GM19240 (cell line): Measurements from ENCODE around the gene WWTR1.

Experiments
- DNase-seq: peaks from one replicate; pipeline ENCODE4 v3.0.0; 2011; ENCODE audit warnings: low spot score; ENCODE audit not compliant: insufficient read length

The WWTR1 gene

DNA sequence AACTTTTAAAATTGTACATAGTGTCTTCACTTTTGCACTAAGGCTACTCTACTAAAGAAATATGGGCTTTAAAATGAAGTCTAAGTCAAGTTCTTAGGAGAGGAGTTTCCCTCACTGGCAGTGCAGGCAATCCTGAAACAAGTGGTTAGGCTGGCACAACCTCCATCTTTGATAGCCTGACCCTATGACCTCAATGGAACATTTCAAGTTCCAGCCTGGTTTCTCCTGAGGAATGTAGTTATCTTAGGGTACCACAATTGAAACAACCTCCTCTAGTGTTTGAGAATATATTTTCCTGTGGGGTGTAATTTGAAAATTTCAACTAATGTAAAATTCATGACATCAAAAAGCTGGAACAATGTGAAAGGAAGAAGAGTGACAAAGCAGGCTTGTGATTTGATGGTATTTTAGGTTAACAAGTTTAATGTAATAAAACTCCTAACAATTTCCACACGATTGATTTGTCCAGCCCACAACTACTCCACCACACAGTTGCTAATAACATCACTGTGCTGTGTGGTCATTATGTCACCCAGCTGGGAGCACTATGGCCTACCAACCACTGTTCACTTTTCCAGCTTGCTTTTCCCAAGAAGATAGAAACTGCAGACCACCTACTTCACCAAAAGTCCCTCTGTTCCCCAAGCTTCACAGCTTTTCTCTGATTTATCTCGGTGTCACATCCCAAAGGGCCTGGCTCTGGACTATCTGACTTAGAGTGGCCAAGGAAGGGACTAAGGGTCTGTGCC is 1.8 kb downstream of the WWTR1 start:
- DNase-seq, result no peak

DNA sequence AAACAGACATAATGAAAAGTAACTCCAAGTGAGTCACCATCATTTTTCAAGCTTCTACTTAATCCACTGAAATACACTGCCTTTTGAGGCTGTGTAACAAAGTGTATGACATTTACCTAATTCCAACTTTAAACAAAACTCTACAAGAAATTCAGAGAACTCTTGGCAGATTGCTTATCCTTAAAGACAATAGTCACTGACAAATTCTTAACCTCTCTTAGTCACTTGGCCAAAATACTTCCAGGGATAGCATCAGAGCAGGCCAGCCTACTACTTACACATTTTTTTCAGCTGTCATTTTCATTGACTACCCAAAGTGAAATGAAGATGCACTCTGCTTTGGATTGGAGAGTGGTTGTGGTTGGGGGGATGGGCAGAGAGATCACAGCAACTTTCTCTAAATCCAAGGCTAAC is 3.6 kb downstream of the WWTR1 start:
- DNase-seq, result no peak

DNA sequence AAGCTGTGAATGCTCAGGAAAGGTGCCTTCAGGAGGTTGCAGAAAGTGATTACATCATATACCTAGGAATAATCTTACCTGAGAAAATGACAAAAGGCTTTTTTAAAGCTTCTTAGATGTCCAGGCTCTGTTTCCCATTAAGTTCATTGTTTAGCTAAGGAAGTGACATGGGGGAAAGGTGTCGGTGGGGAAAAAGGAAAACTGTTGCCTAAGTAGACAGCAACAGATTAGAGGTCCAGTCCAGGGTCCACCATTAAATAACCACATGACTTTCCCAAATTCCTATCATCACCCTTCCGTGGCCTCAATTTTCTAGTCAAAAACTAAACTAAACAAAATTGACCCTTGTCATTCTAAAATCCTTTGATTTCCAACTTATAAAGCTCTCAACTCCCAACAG is 4.3 kb downstream of the WWTR1 start:
- DNase-seq, result no peak

DNA sequence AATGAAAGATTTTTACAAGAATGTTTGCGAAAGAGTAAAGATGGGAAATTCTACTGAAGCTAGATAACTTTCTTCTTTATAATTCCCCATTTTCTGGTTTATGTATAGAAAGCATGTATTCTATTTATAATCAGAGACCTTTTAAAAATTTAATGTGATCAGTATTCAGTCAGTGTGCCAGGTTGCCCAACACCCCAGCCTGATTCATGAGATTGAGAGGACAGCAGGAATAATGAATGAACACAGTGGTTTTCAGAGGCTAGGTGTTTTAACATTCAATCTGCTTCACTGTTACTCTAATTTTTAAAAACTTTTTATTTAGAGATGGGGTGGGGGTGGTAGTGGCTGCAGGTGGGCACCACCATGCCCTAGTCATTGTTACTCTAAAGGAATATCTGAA is 4.7 kb downstream of the WWTR1 start:
- DNase-seq, result no peak

DNA sequence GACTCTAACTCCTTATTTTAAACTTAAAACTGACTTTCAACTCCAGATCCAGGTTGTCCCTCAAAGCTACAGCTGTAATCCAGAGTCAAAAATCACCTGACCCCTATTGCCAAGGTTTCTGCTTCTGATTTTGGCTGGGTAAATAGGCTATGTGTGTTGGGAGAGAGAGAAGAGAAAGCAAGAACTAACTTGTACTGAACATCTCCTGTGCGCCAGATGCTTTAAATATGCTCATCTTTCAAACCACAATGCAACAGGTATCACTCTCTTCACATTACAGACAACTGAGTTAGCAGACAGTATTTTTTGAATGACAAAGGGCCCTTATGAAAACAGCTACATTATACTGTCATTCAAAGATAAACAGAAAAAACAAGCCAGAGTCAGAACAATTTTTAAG is 7.0 kb downstream of the WWTR1 start:
- no peak for DNase-seq

DNA sequence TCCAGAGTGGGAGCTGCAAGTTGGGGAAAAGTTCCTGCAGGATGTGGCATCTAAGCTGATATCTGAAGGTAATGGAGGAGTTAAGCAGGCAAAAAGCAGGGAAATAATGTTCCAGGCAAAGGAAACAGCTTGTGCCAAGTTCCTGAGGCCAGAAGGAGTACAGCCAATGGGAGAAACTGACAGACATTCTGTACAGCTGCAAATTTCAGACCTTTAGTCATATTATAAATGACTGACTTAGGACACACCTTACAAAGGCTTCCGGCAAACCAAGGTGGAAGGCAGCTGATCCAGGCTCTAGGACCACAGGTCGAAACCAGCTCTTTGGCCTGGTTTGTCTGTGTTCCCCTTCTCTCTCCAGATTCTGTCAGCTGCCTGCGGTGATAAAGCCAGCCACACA is 9.3 kb downstream of the WWTR1 start:
- no peak for DNase-seq

DNA sequence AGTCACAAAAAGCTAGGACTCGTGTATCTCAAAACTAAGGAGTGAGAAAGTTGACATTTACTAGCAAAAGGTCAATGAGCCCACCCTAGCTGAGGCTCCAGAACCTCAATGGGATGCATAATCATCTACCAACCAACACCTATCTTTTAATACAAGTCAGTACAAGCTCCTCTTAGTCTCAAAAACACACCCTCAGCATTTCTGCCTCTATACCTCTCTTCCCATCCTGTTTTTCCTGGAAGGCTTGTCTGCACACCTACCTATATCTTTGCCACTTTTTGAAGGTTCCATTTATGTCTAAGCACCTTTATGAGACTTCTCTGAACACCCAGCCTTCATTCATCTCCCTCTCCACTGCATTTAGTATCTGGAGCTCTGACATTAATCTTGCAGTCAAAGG is 10.0 kb downstream of the WWTR1 start:
- DNase-seq, result no peak

DNA sequence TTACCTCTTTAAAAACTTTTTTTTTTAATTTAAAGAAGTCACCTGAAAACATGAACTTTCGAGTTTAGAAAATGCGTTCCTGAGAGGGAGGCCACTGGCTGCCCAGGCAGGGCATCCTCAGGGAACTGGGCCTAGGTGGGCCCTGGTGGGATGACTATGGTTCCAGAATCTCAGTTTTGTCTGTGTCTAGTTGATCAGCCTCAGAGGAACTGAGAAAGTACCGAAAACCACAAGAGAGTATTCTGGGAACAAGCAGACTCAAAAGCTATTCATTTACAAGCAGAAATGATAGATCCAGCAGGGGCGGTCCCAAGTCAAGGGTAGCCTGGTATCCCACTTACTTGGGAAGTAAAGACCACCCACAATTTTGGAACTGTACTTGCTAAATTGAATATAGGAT is 10.5 kb downstream of the WWTR1 start:
- DNase-seq, result no peak

DNA sequence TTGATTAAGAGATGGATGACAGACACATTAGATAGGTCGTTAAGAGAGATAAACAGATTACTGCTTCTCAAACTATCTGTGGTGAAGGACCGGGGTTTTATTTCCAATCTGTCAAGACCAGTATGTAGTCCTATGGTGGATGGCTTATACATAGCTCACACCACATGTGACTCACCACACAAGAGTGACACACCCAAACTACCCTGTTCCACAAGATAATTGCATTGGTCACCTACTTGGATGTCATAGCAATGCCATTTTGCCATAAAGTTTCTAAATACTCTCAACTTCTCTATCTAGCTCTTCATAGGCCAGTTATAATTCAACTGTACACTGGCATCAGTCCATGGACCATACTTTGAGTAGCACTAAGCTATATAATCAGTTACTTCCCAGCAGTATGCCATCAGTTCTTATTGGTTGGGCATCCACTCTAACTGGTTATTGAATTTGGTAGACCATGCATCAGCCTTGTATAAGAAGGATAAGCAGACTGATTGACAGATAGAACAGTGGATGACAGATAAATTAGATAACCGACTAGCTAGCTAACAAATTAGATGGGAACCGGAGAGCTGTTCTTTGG is 11.6 kb downstream of the WWTR1 start:
- DNase-seq, result no peak

DNA sequence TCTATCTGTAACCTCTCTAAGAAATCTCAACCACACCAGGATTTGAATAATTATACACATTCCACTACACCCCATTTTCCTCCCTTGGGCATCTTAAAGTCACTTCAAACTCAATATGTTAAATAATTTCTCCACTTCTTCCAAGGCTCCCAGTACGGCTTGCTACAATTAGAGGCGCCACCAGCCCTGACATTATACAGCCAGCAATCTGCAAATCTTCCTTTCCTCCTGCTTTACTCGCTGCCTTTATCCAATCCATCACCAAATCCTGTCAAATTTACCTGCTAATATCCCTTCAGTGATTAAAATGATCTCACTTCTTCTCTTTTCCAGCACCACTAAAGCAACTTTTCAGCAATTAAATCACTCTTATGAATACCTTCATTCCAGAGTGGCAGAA is 13.9 kb downstream of the WWTR1 start:
- DNase-seq, result no peak

DNA sequence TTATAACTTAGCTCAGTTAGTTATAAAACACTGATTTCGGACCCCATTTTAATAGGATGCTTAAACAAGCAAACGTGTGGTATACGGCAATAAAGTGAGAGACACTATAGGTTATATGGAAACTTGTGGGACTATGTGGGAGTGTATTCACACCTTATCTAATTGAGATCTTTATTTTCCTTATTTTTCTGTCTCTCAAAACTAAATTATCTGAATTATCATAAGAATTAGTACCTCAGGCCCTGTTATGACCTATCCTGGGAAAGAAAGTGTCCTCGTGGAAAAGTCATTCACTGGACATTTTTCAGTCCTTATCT is 14.4 kb downstream of the WWTR1 start:
- no peak for DNase-seq

DNA sequence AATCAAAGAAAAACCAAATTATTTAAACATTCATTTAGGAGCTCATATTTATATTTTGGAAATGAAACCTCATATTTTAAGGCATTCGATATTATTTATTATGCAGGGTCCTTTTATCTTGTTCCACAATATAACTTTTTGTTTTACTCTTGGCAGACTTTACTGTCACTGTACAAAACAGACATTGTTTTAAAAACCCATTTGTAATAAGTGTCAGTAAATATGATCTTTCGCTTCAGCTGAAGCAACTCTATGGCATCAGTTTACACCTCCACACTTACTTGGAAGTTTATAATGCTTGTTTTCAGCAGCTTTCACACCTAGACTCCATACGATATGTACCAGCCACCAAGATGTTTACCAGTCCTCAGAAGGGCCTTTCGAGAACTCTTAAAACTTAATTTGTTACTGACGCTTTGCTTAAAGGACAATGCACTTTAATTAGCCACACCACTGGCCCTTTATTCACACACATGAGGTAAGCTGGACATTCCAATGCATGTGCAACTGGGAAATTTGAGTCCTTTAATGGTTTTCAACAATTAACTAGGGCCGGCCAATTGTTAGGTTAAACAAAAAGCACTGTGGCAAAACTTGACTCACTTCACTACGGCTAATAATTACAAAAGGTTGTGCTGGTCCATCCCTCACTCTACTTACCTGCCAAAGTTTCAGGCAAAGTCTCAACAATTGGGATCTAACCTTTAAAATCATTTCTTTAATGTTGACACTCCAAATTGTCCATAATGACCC is 16.7 kb downstream of the WWTR1 start:
- DNase-seq, result no peak

DNA sequence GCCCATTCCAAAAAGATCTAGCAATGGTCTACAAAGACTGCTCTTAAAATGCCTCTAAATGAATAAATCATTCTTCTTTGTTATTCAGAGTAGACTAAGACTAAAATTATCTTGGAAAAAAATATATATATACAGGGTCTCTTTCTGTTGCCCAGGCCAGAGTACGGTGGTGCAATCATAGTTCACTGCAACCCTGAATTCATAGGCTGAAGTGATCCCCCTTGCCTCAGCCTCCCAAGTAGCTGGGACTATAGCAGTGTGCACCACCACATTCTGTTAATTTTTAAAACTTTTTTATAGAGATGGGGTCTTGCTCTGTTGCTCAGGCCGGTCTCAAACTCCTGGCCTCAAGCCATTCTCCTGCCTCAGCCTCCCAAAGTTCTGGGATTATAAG is 18.7 kb downstream of the WWTR1 start:
- no peak for DNase-seq

DNA sequence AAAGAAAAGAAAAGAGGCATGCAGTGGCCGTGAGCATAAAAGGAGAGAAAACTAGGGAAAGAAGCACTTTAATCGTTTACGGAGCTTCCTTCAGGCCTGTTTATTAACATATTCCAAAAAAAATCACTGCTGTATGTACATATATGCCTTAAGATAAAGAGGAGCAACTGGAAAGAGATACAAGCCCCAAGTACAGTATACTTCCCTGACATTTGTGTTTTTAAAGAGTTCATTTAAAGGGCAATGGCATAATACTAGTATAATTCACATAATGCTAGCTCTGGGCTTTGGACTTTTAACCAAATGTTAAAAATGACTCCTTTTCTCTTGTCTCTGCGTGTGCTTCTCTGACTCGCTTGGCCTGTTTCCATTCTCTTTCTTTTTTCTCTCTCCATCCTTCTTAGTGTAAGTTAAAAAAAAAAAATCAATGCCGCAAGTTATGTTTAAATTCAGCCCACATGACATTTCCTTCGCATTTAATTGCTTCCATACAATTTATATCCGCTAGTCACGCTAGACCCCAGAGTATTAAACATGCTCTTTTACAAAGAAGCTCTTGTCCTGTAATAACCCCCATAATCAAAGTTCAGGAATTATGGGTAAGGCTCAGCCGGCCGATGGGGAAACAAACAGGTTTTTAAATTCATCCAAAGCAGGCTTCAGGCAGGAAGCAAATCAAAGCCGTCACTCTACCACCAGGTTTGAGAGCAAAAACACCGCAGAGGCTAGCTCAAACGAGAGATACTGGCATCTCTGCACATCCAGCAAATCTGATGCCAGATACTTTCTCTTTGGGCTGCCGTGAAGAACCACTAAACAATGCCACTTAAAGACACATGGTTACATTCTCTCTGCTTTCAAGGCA is 19.4 kb downstream of the WWTR1 start:
- no peak for DNase-seq

DNA sequence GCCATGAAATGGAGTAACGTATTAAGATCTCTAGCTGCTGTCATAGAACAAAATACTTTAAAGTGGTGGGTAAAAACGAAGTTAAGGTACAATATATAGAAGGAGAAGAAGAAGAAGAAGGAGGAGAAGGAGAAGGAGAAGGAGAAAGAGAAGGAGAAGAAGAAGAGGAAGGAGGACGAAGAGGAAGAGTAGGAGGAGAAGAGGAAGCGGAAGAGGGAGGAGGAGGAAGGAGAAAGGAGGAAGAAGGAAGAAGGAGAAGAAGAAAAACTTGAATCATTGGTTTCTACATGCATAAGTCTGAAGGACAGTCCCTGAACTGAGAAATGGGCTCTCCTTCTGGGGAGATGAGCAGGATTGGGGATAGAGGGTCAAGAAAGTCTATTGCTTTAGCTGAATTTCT is 22.4 kb downstream of the WWTR1 start:
- DNase-seq, result no peak

DNA sequence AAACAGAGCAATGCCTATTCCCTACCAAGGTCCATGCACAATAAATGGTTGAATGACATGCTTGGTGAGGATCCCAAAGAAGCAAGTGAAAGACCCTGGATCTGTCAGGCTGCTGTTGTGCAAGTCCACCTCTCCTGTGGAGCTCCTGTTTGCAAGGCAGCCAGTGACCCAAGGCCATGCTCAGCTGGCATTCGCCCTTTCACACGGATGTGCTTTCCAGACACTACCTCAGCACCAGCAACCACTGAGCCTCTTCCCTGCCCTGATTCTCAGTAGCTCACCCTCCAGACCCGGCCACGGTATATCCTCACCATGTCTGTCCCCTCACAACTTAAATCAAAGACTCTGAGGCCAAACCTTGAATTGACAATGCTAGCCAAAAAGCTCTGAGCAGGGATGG is 23.3 kb downstream of the WWTR1 start:
- DNase-seq, result no peak

DNA sequence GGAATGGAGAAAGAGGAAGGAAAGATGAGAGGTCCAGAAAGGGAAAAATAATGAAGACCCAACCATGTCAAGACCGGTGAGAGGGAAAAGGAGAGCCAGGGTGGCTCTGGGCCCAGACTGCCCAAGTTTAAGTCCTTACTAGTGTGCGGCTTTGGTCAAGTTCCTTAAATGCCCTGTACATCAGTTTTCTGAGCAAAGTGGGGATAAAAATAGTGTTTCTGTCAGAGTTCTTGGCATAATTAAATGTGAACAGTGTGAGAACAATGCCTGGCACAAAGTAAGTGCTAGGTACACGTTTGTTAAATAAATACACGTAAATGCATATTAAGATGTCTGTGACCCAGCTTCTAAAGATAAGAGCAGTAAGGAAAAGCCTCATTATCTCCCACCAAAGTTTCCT is 23.8 kb downstream of the WWTR1 start:
- no peak for DNase-seq

DNA sequence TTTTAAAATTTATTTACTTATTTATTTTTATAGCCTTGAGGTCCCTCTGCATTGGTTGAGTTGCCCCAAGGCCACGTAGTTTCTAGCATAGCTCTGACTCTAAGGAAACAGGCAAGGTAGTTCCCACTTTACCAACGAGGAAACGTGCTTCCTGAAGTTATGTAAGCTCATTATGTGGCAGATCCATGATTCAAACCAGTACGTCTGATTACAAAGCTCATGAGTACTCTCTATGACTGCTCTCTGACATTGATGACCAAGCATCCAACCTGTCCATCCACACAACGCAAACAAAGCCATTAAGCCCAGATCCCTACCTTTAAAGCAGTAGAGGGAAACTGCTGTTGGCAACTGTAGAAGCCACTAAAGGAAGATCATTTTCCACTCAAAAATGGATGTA is 25.6 kb downstream of the WWTR1 start:
- DNase-seq, result no peak

DNA sequence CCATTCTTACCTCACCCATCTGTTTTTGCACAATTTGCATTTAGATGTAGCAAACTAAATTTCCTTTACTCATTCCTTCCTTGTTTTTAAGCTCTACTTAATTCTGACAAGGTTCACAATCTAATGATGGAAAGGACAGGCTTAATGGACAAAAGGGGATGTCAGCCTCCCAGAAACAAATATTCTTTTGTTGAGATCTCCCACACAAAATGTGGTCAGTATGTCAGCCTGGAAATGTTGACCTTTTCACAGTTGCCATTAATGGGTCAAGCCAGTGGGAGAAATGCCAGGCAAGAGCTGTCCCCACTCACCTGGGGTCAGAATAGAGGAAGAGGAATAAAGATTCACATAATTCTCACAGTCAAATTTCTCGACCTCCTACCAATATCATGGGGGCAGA is 27.0 kb downstream of the WWTR1 start:
- no peak for DNase-seq

DNA sequence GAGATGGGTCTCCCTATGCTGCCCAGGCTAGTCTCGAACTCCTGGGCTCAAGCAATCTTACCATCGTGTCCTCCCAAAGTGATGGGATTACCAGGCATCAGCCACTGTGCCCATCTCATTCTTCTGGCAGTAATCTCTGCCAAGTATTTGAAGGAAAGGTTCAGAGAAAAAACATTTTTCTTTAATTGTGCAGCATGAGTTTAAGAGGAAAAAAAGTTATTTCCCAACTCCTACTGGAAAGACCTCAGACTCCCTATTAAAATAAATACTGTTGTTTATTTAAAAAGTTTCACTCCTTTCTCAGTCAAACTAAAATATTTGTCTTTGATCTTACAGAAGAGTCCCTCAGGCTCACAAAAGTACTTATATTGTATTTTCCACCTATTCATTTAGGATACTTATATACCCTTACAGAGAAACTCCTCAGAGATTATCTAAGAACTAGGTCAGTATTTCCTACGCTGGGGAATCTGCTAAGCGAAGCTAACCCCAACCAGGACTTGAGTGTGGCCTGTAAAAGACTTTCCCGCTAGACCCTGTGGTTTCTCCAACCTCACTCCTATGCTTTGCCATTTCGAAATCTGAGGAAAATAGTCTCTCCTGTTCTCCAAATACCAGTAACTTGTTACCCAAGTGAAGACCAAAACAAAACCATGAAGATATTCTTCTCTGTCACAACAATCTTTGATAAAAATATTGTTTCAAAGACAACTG is 28.7 kb downstream of the WWTR1 start:
- no peak for DNase-seq

DNA sequence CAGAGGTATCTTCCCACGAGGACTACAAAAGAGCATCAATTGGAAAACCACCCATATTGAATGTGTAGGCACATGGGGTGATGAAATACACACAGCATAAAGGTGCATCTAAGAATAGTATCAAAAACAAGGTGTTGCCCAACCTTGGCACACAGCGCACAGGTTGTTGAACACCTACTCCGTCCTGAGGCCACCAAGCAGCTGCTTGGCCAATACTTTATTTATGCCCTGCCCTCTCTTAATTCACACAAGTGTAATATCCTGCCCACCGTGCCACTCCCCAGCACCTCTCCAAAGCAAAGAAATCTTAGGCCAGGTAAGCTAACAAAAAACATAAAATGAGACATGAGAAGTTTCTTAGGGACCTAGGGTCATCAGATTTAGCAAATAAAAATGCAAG is 31.2 kb downstream of the WWTR1 start:
- DNase-seq, result no peak
